K562 (cell line): ENCODE results near the gene CLDND1. TPM values are rescaled to one million over a fixed set of nuclear protein-coding genes. Genes with fewer than 3 reads are reported as not detected.

Experiments
- ATAC-seq: fragments of 200-7000 bp; cut with Tn5 transposase; 3 replicates; pipeline ENCODE4 v1.9.1; 2020; ENCODE audit warnings: moderate library complexity
- BruUV-seq: library from RNA; stranded (reverse); fragments of 400-500 nt; replicated peaks from 2 replicates; lab custom pipeline; 2021; lab: Mats Ljungman, UMichigan
- CTCF ChIA-PET: fragments of 300-600 bp; formaldehyde crosslinking; extraction: SDS; loops from one replicate; lab custom pipeline; 2021; ENCODE audit warnings: low intra/inter-chr PET ratio; lab: Yijun Ruan, JAX
- POLR2A ChIA-PET: fragments of 300-600, 350-650 bp; sonication (Branson Sonifier 250); formaldehyde crosslinking; extraction: SDS; loops from one replicate; lab custom pipeline; 2021; ENCODE audit warnings: antibody characterized with exemption, inconsistent platforms; lab: Yijun Ruan, JAX
- DNase-seq, 4 experiments: peaks; one replicate each; pipeline versions ENCODE4 v3.0.0 to v3.0.0-alpha.2; 2011 to 2018; ENCODE audit warnings: low spot score in 3 of 4, mixed read lengths in 3 of 4; ENCODE audit errors: extremely low read depth in 1 of 4
- FAIRE-seq: peaks from 2 replicates; lab custom pipeline; 2011; peaks lifted over from hg19 to GRCh38; lab: Jason Lieb, UNC
- H2AFZ ChIP-seq: 2 replicates; pipeline ENCODE4 v1.6.0; 2011; ENCODE audit warnings: low read depth, low read length, control low read depth, inconsistent platforms
- H3K27ac ChIP-seq: fragments of 200-600 bp; 3 replicates; pipeline ENCODE4 v1.8.0; 2011; ENCODE audit warnings: low read depth, mild to moderate bottlenecking, control low read depth, inconsistent platforms, low read length, moderate library complexity, mixed read lengths; ENCODE audit errors: extremely low read depth
- H3K27me3 ChIP-seq, 2 experiments: fragments of 300-600 bp in 1 of 2; 2 replicates in 1 of 2; 3 replicates in 1 of 2; pipeline versions ENCODE4 v1.6.0 to v1.8.0; 2011; ENCODE audit warnings: inconsistent platforms in 2 of 2, low read length in 2 of 2, mild to moderate bottlenecking in 1 of 2, mixed read lengths in 1 of 2, moderate library complexity in 1 of 2; ENCODE audit not compliant: control insufficient read depth in 2 of 2, insufficient read depth in 2 of 2
- H3K36me3 ChIP-seq: fragments of 300-600 bp; 3 replicates; pipeline ENCODE4 v1.8.0; 2011; ENCODE audit warnings: mild to moderate bottlenecking, low read length, inconsistent platforms; ENCODE audit not compliant: control insufficient read depth, insufficient read depth
- H3K4me1 ChIP-seq, 2 experiments: fragments of 200-600 bp in 1 of 2; replicated peaks in 1 of 2; 2 replicates in 1 of 2; 3 replicates in 1 of 2; pipeline versions ENCODE4 v1.5.1 to v1.8.0; 2011; ENCODE audit warnings: inconsistent platforms in 2 of 2, low read length in 2 of 2, mild to moderate bottlenecking in 1 of 2, mixed read lengths in 1 of 2, moderate library complexity in 1 of 2; ENCODE audit not compliant: control insufficient read depth in 2 of 2, insufficient read depth in 2 of 2
- H3K4me2 ChIP-seq: 2 replicates; pipeline ENCODE4 v1.6.1; 2011; ENCODE audit warnings: low read length, control low read depth, inconsistent platforms, mixed read lengths; ENCODE audit not compliant: insufficient read depth
- H3K4me3 ChIP-seq: fragments of 200-600 bp; sonication (generic), shearing (Covaris generic); 2 replicates; pipeline ENCODE4 v1.5.1; 2016; ENCODE audit warnings: control low read depth, inconsistent platforms
- H3K79me2 ChIP-seq: fragments of 200-600 bp; 3 replicates; pipeline ENCODE4 v1.8.0; 2011; ENCODE audit warnings: low read length, inconsistent platforms; ENCODE audit not compliant: control insufficient read depth, insufficient read depth
- H3K9ac ChIP-seq, 2 experiments: 2 replicates each; pipeline versions ENCODE4 v1.6.0 to v1.6.1; 2011; ENCODE audit warnings: low read depth in 2 of 2, low read length in 2 of 2, control low read depth in 1 of 2, inconsistent platforms in 1 of 2, mild to moderate bottlenecking in 1 of 2, mixed read lengths in 1 of 2; ENCODE audit not compliant: insufficient read depth in 1 of 2
- H3K9me1 ChIP-seq: one replicate; pipeline ENCODE4 v1.6.0; 2011; ENCODE audit warnings: inconsistent platforms, mild to moderate bottlenecking, low read length, moderate library complexity; ENCODE audit not compliant: control insufficient read depth, insufficient read depth
- H3K9me3 ChIP-seq: replicated peaks from 2 replicates; pipeline ENCODE4 v1.5.1; 2011; ENCODE audit warnings: low read depth, low read length, inconsistent platforms; ENCODE audit not compliant: control insufficient read depth, insufficient read depth
- H4K20me1 ChIP-seq: replicated peaks from 2 replicates; pipeline ENCODE4 v1.6.1; 2011; ENCODE audit warnings: low read length, inconsistent platforms, mixed read lengths; ENCODE audit not compliant: control insufficient read depth, insufficient read depth
- C11orf30 ChIP-seq: fragments of 450-650 bp; IDR thresholded peaks from 2 replicates; pipeline ENCODE4 v1.6.1; 2016; ENCODE audit warnings: low read depth, mild to moderate bottlenecking
- ETV5 ChIP-seq: sonication (generic); formaldehyde crosslinking; IDR thresholded peaks from 2 replicates; pipeline ENCODE4 v1.4.0; 2020; ENCODE audit warnings: low read depth, mild to moderate bottlenecking, missing genetic modification reagents
- GTF2E2 ChIP-seq: fragments of 200-800 bp; sonication (Bioruptor generic); IDR thresholded peaks from 2 replicates; pipeline ENCODE4 v1.6.1; 2016; ENCODE audit warnings: missing genetic modification characterization, missing compliant biosample characterization
- JUN ChIP-seq, 2 experiments: sonication (generic) in 1 of 2; formaldehyde crosslinking in 1 of 2; IDR thresholded peaks; 2 replicates each; pipeline versions ENCODE4 v1.6.1 to v1.8.0; 2012 to 2022; ENCODE audit warnings: borderline replicate concordance in 2 of 2, mild to moderate bottlenecking in 2 of 2, improper control_type of control experiment in 1 of 2, low read depth in 1 of 2, low read length in 1 of 2, missing genetic modification reagents in 1 of 2
- NFE2 ChIP-seq: IDR thresholded peaks from 2 replicates; pipeline ENCODE4 v1.6.1; 2014; ENCODE audit warnings: antibody characterized with exemption, low read depth
- POLR3G ChIP-seq: IDR thresholded peaks from 2 replicates; pipeline ENCODE4 v1.6.1; 2011; ENCODE audit not compliant: insufficient read length, insufficient replicate concordance; ENCODE audit errors: extremely low read depth
- SPI1 ChIP-seq: IDR thresholded peaks from 2 replicates; pipeline ENCODE4 v1.6.1; 2011; ENCODE audit warnings: low read depth, low read length, control low read depth, borderline replicate concordance
- ZBTB9 ChIP-seq: fragments of 450-650 bp; formaldehyde crosslinking; IDR thresholded peaks from 2 replicates; pipeline ENCODE4 v1.4.0; 2020; ENCODE audit warnings: mild to moderate bottlenecking, moderate library complexity
- ZNF445 ChIP-seq: fragments of 250-450 bp; sonication (Bioruptor Pico); IDR thresholded peaks from 2 replicates; pipeline ENCODE4 v1.4.0; 2020; ENCODE audit warnings: low read depth, mild to moderate bottlenecking, moderate library complexity
- WGBS: fragments of 100-300 bp; shearing (Covaris generic); methylation state at CpG from one replicate; pipeline ENCODE4 v1.1.6; 2016; ENCODE audit warnings: low coverage, mixed read lengths; ENCODE audit not compliant: insufficient coverage; ENCODE audit errors: missing lambda C conversion rate; 5-methylcytosine and 5-hydroxymethylcytosine counted together
- in situ Hi-C: fragments of 300-500 bp; cut with MboI; formaldehyde crosslinking; loops from 4 replicates; pipeline ENCODE4 v1.15.0; 2018; ENCODE audit warnings: inconsistent platforms, mixed read lengths
- intact Hi-C: fragments of 100-400 bp; cut with micrococcal nuclease; formaldehyde crosslinking; loops from 2 replicates; pipeline ENCODE4 v1.14.2; 2022
- polyA plus RNA-seq, 8 experiments: library from polyadenylated mRNA; depleted of rRNA in 4 of 8; stranded (reverse) in 5 of 8; unstranded in 3 of 8; fragments of >200 nt; fragmentation: Nextera tagmentation in 2 of 8; fragmentation: Illumina TruSeq in 1 of 8; extraction: Ambion mirVana in 2 of 8; extraction: Trizol in 1 of 8; gene quantifications; 2 replicates each; pipeline versions ENCODE4 v1.2.1 to v1.2.3, GENCODE V29; 2011 to 2014; ENCODE audit warnings: inconsistent platforms in 1 of 8, missing spikeins in 1 of 8
- total RNA-seq, 7 experiments: library from RNA; depleted of rRNA in 6 of 7; stranded (reverse); fragments of >200 nt in 6 of 7; fragmentation: Illumina TruSeq in 2 of 7; extraction: Trizol in 2 of 7; gene quantifications; 2 replicates each; pipeline versions ENCODE4 v1.2.1 to v1.2.3, GENCODE V29; 2011 to 2021; ENCODE audit warnings: low replicate concordance in 1 of 7
- TF ChIP-seq, protein P1 (sequence below), 2 experiments: fragments of 450-650 bp in 1 of 2; sonication (generic) in 1 of 2; formaldehyde crosslinking in 1 of 2; IDR thresholded peaks; 2 replicates each; pipeline versions ENCODE4 v1.7.1 to v1.9.0; 2016 to 2022; ENCODE audit warnings: inconsistent platforms in 1 of 2, mild to moderate bottlenecking in 1 of 2, missing genetic modification reagents in 1 of 2

CLDND1 gene
- total and polyA plus RNA-seq, 9 of the 15 experiments (the other 6 are each of a cell fraction or from before 2014, with no cell fraction given), result 29.2 to 141 (median 60.7) TPM

DNA sequence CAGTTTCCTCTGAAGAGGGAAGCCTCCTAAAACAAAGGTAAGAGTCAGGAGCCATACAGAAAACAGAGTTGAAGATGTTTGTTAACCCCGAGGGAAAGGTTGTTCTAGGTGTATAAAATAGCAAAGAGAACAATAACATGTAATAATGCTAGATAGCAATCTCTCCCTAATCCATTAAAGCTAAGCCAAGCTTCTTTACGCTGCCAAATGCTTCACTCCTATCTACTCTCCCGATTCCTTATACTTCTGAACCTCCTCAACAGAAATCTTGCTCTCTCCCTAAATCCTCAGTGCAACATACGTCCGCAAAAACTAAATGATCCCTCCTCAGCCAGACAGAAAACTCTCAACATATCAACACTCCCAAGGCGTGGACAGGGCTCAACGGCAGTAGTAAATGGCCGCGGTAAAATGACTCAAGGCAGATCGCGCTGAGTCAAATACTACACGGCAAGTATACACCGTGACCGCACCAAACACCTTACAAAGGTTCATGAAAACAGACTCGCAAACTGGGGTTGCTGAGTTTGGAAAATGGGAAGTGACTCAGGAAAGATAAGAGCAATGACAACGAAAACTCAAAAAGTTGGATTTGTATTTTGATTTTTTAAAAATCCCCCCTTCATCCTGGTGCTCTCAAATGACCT, 682 bp downstream of the CLDND1 start:
- intact Hi-C loops, result loop anchor here (1.0 to 2.0 kb wide), 2 partner anchors 63 to 71 kb away; partner anchors contain the start of gene CPOX
- H3K9me1 ChIP-seq, result no peaks in the 10 kb centered on the region
- peaks cover 0 to 7% of the 10 kb centered on the region in 2 experiments; a peak in 2 of 5 replicates for H3K4me1 ChIP-seq
- DNase-seq (peak; percentile 9 to 60 (median 18)), FAIRE-seq (peak; percentile 58), ATAC-seq (peak; percentile 76)
- H3K4me2 ChIP-seq, result peak overlapping the region; percentile 87
- no peaks in the 10 kb centered on the region for H3K27me3 ChIP-seq
- H3K9ac ChIP-seq, result peak overlapping the region; percentile 88 to 89
- in situ Hi-C loops, result no loop called here
- no peaks in the 10 kb centered on the region for H4K20me1 ChIP-seq
- H3K9me3 ChIP-seq, result no peaks in the 10 kb centered on the region
- peak overlapping the region; percentile 59 for H3K4me3 ChIP-seq
- CTCF ChIA-PET, result no interaction called here
- under 1% methylated on average over 16 of the region's 16 CpGs for WGBS
- H2AFZ ChIP-seq, result peak overlapping the region; percentile 77
- peaks cover 36% of the 10 kb centered on the region for H3K79me2 ChIP-seq
- H3K27ac ChIP-seq, result peak overlapping the region; percentile 81
- H3K36me3 ChIP-seq, result peaks cover 41% of the 10 kb centered on the region; the same call in 2 of the 3 replicates
- POLR2A ChIA-PET, result no interaction called here
- no TSS peak for BruUV-seq
- TF ChIP-seq POLR3G (no peak), ETV5 (CRISPR knock-in tag) (no peak), GTF2E2 (tag) (0 out of 2 replicates have a peak, but pooled peaks have one; percentile 28), JUN (IDR thresholded peaks at IDR 0.05; ENCODE audit: borderline replicate concordance, low read depth, low read length) (no peak), JUN (CRISPR knock-in tag; IDR thresholded peaks at IDR 0.05; ENCODE audit: borderline replicate concordance) (no peak), NFE2 (peak; percentile 21; the same call in 1 of the 2 replicates), C11orf30 (0 out of 2 replicates have a peak, but pooled peaks have one; percentile 40), SPI1 (peak; percentile 65; the same call in 1 of the 2 replicates), ZBTB9 (CRISPR knock-in tag) (no peak), ZNF445 (CRISPR knock-in tag) (no peak)
- TF ChIP-seq, protein P1, sequence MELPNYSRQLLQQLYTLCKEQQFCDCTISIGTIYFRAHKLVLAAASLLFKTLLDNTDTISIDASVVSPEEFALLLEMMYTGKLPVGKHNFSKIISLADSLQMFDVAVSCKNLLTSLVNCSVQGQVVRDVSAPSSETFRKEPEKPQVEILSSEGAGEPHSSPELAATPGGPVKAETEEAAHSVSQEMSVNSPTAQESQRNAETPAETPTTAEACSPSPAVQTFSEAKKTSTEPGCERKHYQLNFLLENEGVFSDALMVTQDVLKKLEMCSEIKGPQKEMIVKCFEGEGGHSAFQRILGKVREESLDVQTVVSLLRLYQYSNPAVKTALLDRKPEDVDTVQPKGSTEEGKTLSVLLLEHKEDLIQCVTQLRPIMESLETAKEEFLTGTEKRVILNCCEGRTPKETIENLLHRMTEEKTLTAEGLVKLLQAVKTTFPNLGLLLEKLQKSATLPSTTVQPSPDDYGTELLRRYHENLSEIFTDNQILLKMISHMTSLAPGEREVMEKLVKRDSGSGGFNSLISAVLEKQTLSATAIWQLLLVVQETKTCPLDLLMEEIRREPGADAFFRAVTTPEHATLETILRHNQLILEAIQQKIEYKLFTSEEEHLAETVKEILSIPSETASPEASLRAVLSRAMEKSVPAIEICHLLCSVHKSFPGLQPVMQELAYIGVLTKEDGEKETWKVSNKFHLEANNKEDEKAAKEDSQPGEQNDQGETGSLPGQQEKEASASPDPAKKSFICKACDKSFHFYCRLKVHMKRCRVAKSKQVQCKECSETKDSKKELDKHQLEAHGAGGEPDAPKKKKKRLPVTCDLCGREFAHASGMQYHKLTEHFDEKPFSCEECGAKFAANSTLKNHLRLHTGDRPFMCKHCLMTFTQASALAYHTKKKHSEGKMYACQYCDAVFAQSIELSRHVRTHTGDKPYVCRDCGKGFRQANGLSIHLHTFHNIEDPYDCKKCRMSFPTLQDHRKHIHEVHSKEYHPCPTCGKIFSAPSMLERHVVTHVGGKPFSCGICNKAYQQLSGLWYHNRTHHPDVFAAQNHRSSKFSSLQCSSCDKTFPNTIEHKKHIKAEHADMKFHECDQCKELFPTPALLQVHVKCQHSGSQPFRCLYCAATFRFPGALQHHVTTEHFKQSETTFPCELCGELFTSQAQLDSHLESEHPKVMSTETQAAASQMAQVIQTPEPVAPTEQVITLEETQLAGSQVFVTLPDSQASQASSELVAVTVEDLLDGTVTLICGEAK (IDR thresholded peaks at IDR 0.05), result peak; percentile 60
- TF ChIP-seq, protein P1 (CRISPR knock-in tag; IDR thresholded peaks at IDR 0.05), result no peak
